Tibial artery (tissue), 4 donors: Measurements from ENCODE around the gene TSSC4.

ENCODE experiments used
- DNase-seq, 2 donors: peaks; one replicate each; pipeline ENCODE4 v3.0.0-alpha.2; 2019
- H3K27ac ChIP-seq, 2 donors: fragments of 200-600 bp; sonication (generic) in 1 of 2; 1 replicate in 1 of 2; 2 replicates in 1 of 2; pipeline ENCODE4 v1.5.1; 2018 to 2019; ENCODE audit warnings: mild to moderate bottlenecking in 1 of 2
- H3K27me3 ChIP-seq, 2 donors: fragments of 200-600 bp; sonication (generic) in 1 of 2; one replicate each; pipeline versions ENCODE4 v1.5.1 to v1.6.0; 2016 to 2019
- H3K36me3 ChIP-seq, 3 donors: fragments of 200-600 bp; sonication (generic) in 2 of 3; one replicate each; pipeline ENCODE4 v1.5.1; 2016 to 2019; ENCODE audit warnings: mild to moderate bottlenecking in 2 of 3
- H3K4me1 ChIP-seq, 4 donors: fragments of 200-600 bp; sonication (generic) in 2 of 4; 1 replicate in 3 of 4; 2 replicates in 1 of 4; pipeline ENCODE4 v1.5.1; 2016 to 2019
- H3K4me3 ChIP-seq, 2 donors: fragments of 200-600 bp; sonication (generic) in 1 of 2; 1 replicate in 1 of 2; 2 replicates in 1 of 2; pipeline ENCODE4 v1.5.1; 2018 to 2019; ENCODE audit warnings: mild to moderate bottlenecking in 2 of 2
- H3K9me3 ChIP-seq, 3 donors: fragments of 200-600 bp; sonication (generic) in 1 of 3; one replicate each; pipeline ENCODE4 v1.5.1; 2016 to 2019
- CTCF ChIP-seq, 2 experiments: fragments of 200-600 bp in 1 of 2; fragments of 450-650 bp in 1 of 2; IDR thresholded peaks; one replicate each; pipeline ENCODE4 v1.5.1; 2017 to 2019; ENCODE audit warnings: antibody characterized with exemption in 2 of 2, mild to moderate bottlenecking in 1 of 2, moderate library complexity in 1 of 2
- intact Hi-C: fragments of 100-400 bp; cut with DNase I; formaldehyde crosslinking; loops from one replicate; pipeline ENCODE4 v1.15.0; 2023; ENCODE audit warnings: low total_unique reads

The TSSC4 gene

GRCh38 chr11:2408671-2409070 is 8.1 kb downstream of the TSSC4 start:
- TF ChIP-seq CTCF (IDR thresholded peaks at IDR 0.05): no peak
- DNase-seq: no peak
- H3K36me3 ChIP-seq: peaks cover 0 to 14% (median 5%) of the 10 kb centered on the region in 3 donors
- no peaks in the 10 kb centered on the region for H3K9me3 ChIP-seq
- H3K4me3 ChIP-seq: no peak overlapping the region
- H3K4me1 ChIP-seq: no peaks in the 10 kb centered on the region
- H3K27ac ChIP-seq: no peak overlapping the region
- intact Hi-C loops: loop anchor here (5.0 to 10.0 kb wide), 2 partner anchors 36 to 496 kb away; a partner anchor contains a TSS
- H3K27me3 ChIP-seq: peaks cover 0 to 37% of the 10 kb centered on the region in 2 donors

- peaks cover 0 to 37% of the 10 kb centered on the region in 2 donors for H3K27me3 ChIP-seq
- no peaks in the 10 kb centered on the region for H3K9me3 ChIP-seq
- no peak overlapping the region for H3K27ac ChIP-seq
- H3K36me3 ChIP-seq: peaks cover 0 to 9% (median under 1%) of the 10 kb centered on the region in 3 donors
- intact Hi-C loops: loop anchor here (5.0 to 10.0 kb wide), 2 partner anchors 37 to 496 kb away; a partner anchor contains a TSS
- DNase-seq: no peak
- no peaks in the 10 kb centered on the region for H3K4me1 ChIP-seq
- no peak for TF ChIP-seq CTCF (IDR thresholded peaks at IDR 0.05)
- no peak overlapping the region for H3K4me3 ChIP-seq
These were observed 8.6 kb downstream of the TSSC4 start for GRCh38 chr11:2409126-2409525.

GRCh38 chr11:2409611-2410468 is 9.3 kb downstream of the TSSC4 start:
- Histone ChIP-seq H3K27me3 (peaks cover 0 to 37% of the 10 kb centered on the region in 2 donors), H3K4me3 (no peak overlapping the region), H3K9me3 (no peaks in the 10 kb centered on the region), H3K4me1 (no peaks in the 10 kb centered on the region), H3K27ac (no peak overlapping the region), H3K36me3 (peaks cover 0 to 2% (median 0%) of the 10 kb centered on the region in 3 donors)
- no peak for TF ChIP-seq CTCF (IDR thresholded peaks at IDR 0.05)
- intact Hi-C loops: loop anchor here (5.0 to 10.0 kb wide), 2 partner anchors 38 to 495 kb away; a partner anchor contains a TSS
- DNase-seq: no peak

GRCh38 chr11:2410616-2411015 is 10.1 kb downstream of the TSSC4 start:
- Histone ChIP-seq H3K4me1 (no peaks in the 10 kb centered on the region), H3K9me3 (no peaks in the 10 kb centered on the region), H3K4me3 (no peak overlapping the region), H3K36me3 (no peaks in the 10 kb centered on the region), H3K27me3 (peaks cover 0 to 37% of the 10 kb centered on the region in 2 donors), H3K27ac (no peak overlapping the region)
- TF ChIP-seq CTCF (IDR thresholded peaks at IDR 0.05): no peak
- no peak for DNase-seq
- intact Hi-C loops: no loop called here

GRCh38 chr11:2411446-2412305 is 11.1 kb downstream of the TSSC4 start:
- H3K4me1 ChIP-seq: no peaks in the 10 kb centered on the region
- intact Hi-C loops: no loop called here
- H3K4me3 ChIP-seq: no peak overlapping the region
- no peaks in the 10 kb centered on the region for H3K36me3 ChIP-seq
- TF ChIP-seq CTCF (IDR thresholded peaks at IDR 0.05): no peak
- no peak for DNase-seq
- H3K9me3 ChIP-seq: no peaks in the 10 kb centered on the region
- H3K27me3 ChIP-seq: peaks cover 0 to 39% of the 10 kb centered on the region in 2 donors
- H3K27ac ChIP-seq: no peak overlapping the region
